SK-N-SH treated with all-trans-retinoic acid at 6 μM for 48 hours (cell line): ENCODE measurements around the gene KMT2D.

ENCODE experiments used
- ATAC-seq: fragments of 200-7000 bp; cut with Tn5 transposase; 3 replicates; pipeline ENCODE4 v1.9.1; 2020; ENCODE audit warnings: mild to moderate bottlenecking, moderate library complexity
- ARNTL ChIP-seq: fragments of 450-650 bp; formaldehyde crosslinking; IDR thresholded peaks from 2 replicates; pipeline ENCODE4 v1.5.0; 2020; ENCODE audit warnings: low read depth, mild to moderate bottlenecking, moderate library complexity, borderline replicate concordance
- BACH2 ChIP-seq: fragments of 250-450 bp; sonication (Bioruptor Pico); IDR thresholded peaks from 2 replicates; pipeline ENCODE4 v1.9.0; 2021; ENCODE audit warnings: mild to moderate bottlenecking, borderline replicate concordance
- CSDC2 ChIP-seq: fragments of 250-450 bp; sonication (Bioruptor Pico); IDR thresholded peaks from 2 replicates; pipeline ENCODE4 v1.5.0; 2020; ENCODE audit warnings: mild to moderate bottlenecking, moderate library complexity
- GLIS3 ChIP-seq: fragments of 250-450 bp; sonication (Bioruptor Pico); IDR thresholded peaks from 2 replicates; pipeline ENCODE4 v1.5.0; 2020; ENCODE audit warnings: mild to moderate bottlenecking, moderate library complexity
- ISL1 ChIP-seq: fragments of 250-450 bp; sonication (Bioruptor Pico); IDR thresholded peaks from 2 replicates; pipeline ENCODE4 v2.1.2; 2022; ENCODE audit warnings: mild to moderate bottlenecking, moderate library complexity
- PPARA ChIP-seq: fragments of 250-450 bp; sonication (Bioruptor Pico); IDR thresholded peaks from 2 replicates; pipeline ENCODE4 v1.5.0; 2020; ENCODE audit warnings: mild to moderate bottlenecking, borderline replicate concordance
- RARB ChIP-seq: fragments of 250-450 bp; sonication (Bioruptor Pico); IDR thresholded peaks from 2 replicates; pipeline ENCODE4 v1.8.0; 2021; ENCODE audit warnings: mild to moderate bottlenecking, moderate library complexity
- TCF4 ChIP-seq: fragments of 250-450 bp; sonication (Bioruptor Pico); IDR thresholded peaks from 2 replicates; pipeline ENCODE4 v1.8.0; 2021; ENCODE audit warnings: mild to moderate bottlenecking, moderate library complexity, borderline replicate concordance
- TOX ChIP-seq: fragments of 250-450 bp; sonication (Bioruptor Pico); IDR thresholded peaks from 2 replicates; pipeline ENCODE4 v1.8.0; 2021; ENCODE audit warnings: mild to moderate bottlenecking, moderate library complexity, borderline replicate concordance
- ZC3H10 ChIP-seq: fragments of 250-450 bp; sonication (Bioruptor Pico); IDR thresholded peaks from 2 replicates; pipeline ENCODE4 v1.5.1; 2021; ENCODE audit warnings: mild to moderate bottlenecking, moderate library complexity
- ZFP3 ChIP-seq: fragments of 250-450 bp; sonication (Bioruptor Pico); IDR thresholded peaks from 2 replicates; pipeline ENCODE4 v1.5.0; 2020; ENCODE audit warnings: mild to moderate bottlenecking, moderate library complexity
- ZNF565 ChIP-seq: fragments of 450-650 bp; formaldehyde crosslinking; conservative IDR thresholded peaks from 2 replicates; pipeline ENCODE4 v1.5.0; 2020; ENCODE audit warnings: low read depth, mild to moderate bottlenecking, moderate library complexity
- ZNF8 ChIP-seq: fragments of 450-650 bp; formaldehyde crosslinking; IDR thresholded peaks from 2 replicates; pipeline ENCODE4 v1.5.0; 2020; ENCODE audit warnings: mild to moderate bottlenecking, moderate library complexity
- TF ChIP-seq, protein P1 (sequence below): fragments of 250-450 bp; sonication (Bioruptor Pico); IDR thresholded peaks from 2 replicates; pipeline ENCODE4 v1.5.0; 2020; ENCODE audit warnings: mild to moderate bottlenecking, moderate library complexity
- TF ChIP-seq, protein P2 (sequence below): fragments of 250-450 bp; sonication (Bioruptor Pico); IDR thresholded peaks from 2 replicates; pipeline ENCODE4 v1.8.0; 2020; ENCODE audit warnings: mild to moderate bottlenecking, moderate library complexity, borderline replicate concordance
- TF ChIP-seq, protein P3 (sequence below): fragments of 250-450 bp; sonication (Bioruptor Pico); IDR thresholded peaks from 2 replicates; pipeline ENCODE4 v1.5.1; 2020; ENCODE audit warnings: low read depth, mild to moderate bottlenecking, moderate library complexity
- TF ChIP-seq, protein P4 (sequence below): fragments of 250-450 bp; sonication (Bioruptor Pico); IDR thresholded peaks from 2 replicates; pipeline ENCODE4 v1.5.1; 2021; ENCODE audit warnings: mild to moderate bottlenecking, moderate library complexity

Gene KMT2D

DNA sequence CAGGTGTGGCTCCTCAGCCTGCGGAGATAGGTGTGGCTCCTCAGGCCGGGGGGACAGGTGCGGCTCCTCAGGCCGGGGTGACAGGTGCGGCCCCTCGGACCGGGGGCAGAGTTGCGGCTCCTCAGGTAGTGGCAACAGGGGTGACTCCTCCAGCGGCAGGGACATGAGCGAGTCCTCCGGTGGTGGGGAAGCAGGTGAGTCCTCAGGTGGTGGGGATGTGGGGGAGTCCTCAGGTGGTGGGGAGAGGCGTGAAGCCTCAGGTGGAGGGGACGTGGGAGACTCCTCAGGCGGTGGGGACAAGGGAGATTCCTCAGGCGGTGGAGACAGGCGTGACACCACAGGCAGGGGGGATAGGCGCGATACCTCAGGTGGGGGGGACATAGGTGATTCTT lies 9.2 kb downstream of the KMT2D start:
- ATAC-seq = no peak
- TF ChIP-seq ZFP3 (CRISPR knock-in tag) = no peak
- TF ChIP-seq ZNF565 = no peak
- no peak for TF ChIP-seq ISL1
- TF ChIP-seq ZC3H10 (CRISPR knock-in tag) = no peak
- TF ChIP-seq RARB (CRISPR knock-in tag) = no peak

DNA sequence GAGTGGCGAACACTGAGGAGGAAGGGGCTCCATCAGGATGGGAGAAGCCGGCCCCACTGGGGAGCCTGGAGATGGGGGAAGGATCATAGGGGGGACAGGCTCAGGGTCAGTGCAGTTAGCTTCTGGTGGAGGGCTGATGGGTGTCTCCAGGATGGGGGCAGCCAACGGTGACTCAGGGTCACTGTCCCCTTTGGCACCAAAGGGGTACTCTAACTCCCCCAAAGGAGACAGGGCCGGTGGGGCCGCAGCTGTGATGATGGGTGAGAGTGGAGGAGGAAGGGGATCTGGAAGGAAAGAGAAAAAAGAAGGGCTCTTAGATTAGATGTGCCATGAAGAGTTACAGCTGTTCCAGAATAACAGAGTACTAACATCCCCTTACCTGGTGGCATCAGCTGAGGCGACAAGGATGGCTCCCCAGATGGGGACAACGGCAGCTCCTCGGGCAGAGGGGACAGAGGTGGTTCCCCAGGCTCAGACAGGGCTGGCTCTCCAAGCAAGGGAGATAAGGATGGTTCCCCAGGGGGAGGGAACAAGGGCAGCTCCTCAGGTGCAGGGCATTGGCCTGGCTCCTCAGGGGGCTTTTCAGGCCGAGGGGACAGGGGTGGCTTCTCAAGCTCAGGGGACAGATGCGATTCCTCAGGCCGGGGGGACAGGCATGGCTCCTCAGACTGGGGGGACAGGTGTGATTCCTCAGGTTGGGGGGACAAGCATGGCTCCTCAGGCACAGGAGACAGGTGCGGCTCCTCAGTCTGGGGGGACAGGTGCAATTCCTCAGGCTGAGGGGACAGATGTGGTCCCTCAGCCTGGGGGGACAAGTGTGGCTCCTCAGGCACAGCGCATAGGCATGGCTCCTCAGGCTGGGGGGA lies 9.9 kb downstream of the KMT2D start:
- no peak for TF ChIP-seq TCF4 (CRISPR knock-in tag)
- no peak for TF ChIP-seq ZC3H10 (CRISPR knock-in tag)
- no peak for TF ChIP-seq BACH2 (CRISPR knock-in tag)
- TF ChIP-seq, protein P1, sequence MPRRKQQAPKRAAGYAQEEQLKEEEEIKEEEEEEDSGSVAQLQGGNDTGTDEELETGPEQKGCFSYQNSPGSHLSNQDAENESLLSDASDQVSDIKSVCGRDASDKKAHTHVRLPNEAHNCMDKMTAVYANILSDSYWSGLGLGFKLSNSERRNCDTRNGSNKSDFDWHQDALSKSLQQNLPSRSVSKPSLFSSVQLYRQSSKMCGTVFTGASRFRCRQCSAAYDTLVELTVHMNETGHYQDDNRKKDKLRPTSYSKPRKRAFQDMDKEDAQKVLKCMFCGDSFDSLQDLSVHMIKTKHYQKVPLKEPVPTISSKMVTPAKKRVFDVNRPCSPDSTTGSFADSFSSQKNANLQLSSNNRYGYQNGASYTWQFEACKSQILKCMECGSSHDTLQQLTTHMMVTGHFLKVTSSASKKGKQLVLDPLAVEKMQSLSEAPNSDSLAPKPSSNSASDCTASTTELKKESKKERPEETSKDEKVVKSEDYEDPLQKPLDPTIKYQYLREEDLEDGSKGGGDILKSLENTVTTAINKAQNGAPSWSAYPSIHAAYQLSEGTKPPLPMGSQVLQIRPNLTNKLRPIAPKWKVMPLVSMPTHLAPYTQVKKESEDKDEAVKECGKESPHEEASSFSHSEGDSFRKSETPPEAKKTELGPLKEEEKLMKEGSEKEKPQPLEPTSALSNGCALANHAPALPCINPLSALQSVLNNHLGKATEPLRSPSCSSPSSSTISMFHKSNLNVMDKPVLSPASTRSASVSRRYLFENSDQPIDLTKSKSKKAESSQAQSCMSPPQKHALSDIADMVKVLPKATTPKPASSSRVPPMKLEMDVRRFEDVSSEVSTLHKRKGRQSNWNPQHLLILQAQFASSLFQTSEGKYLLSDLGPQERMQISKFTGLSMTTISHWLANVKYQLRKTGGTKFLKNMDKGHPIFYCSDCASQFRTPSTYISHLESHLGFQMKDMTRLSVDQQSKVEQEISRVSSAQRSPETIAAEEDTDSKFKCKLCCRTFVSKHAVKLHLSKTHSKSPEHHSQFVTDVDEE (CRISPR knock-in tag) = no peak
- no peak for TF ChIP-seq ZNF565
- no peak for TF ChIP-seq GLIS3 (CRISPR knock-in tag)
- no peak for ATAC-seq

DNA sequence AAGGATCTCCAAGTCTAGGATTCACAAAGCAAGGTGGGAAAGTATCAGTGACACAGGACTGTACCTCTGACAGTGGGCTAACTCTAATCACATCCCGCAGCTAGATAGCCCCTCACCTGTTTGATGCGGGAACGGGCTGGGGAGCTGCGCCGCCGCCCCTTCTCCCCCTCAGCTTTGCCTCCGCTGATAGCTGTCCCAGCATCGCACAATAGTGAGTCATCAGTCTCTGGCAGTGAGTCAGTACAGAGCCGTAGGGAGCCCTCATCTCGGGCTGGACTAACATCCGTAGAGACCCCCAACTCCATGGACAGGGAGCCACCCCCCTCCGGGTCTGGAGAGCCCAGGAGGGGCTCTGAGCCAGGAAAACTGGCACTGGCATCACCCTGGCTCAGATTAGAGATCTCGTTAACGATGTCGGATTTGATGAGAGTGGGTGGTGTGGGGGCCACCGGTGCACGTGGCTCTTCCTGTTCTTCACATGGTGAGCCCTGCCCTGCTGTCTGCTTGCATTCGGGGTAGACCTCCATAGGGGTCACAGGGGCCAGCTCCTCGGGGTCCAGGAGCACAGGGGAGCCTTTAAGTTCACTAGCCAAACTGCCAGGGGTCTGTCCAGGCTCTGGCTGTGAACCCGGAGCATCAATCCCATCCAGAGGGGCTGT lies 10.9 kb downstream of the KMT2D start:
- peak; percentile 95 for ATAC-seq
- TF ChIP-seq, protein P2, sequence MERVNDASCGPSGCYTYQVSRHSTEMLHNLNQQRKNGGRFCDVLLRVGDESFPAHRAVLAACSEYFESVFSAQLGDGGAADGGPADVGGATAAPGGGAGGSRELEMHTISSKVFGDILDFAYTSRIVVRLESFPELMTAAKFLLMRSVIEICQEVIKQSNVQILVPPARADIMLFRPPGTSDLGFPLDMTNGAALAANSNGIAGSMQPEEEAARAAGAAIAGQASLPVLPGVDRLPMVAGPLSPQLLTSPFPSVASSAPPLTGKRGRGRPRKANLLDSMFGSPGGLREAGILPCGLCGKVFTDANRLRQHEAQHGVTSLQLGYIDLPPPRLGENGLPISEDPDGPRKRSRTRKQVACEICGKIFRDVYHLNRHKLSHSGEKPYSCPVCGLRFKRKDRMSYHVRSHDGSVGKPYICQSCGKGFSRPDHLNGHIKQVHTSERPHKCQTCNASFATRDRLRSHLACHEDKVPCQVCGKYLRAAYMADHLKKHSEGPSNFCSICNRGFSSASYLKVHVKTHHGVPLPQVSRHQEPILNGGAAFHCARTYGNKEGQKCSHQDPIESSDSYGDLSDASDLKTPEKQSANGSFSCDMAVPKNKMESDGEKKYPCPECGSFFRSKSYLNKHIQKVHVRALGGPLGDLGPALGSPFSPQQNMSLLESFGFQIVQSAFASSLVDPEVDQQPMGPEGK (CRISPR knock-in tag) = 0 out of 2 replicates have a peak, but pooled peaks have one; percentile 20
- TF ChIP-seq, protein P3, sequence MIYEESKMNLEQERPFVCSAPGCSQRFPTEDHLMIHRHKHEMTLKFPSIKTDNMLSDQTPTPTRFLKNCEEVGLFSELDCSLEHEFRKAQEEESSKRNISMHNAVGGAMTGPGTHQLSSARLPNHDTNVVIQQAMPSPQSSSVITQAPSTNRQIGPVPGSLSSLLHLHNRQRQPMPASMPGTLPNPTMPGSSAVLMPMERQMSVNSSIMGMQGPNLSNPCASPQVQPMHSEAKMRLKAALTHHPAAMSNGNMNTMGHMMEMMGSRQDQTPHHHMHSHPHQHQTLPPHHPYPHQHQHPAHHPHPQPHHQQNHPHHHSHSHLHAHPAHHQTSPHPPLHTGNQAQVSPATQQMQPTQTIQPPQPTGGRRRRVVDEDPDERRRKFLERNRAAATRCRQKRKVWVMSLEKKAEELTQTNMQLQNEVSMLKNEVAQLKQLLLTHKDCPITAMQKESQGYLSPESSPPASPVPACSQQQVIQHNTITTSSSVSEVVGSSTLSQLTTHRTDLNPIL (CRISPR knock-in tag) = no peak
- no peak for TF ChIP-seq TOX (CRISPR knock-in tag)
- no peak for TF ChIP-seq ZNF8 (CRISPR knock-in tag)
- TF ChIP-seq CSDC2 (CRISPR knock-in tag) = no peak
- no peak for TF ChIP-seq ZNF565

DNA sequence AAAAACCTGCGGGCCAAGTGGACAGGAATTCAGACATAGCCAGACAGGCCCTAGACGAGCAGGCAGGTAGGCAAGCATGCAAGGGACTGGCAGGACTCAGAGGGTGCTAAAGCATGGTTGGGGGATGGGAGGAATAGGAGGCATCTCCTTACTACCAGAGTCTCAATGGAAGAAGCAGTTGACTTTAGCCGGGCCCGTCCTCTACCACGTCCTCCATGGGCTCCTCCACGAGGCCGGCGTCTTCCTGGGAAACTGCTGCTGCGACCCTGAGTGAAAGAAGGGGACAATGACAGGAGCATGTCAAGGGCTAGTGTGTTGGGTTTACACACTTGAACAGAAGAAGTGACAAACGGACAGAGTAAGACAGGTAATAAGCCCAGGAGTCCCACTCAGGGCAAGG lies 11.6 kb downstream of the KMT2D start:
- TF ChIP-seq ARNTL (CRISPR knock-in tag) = no peak
- no peak for TF ChIP-seq ZNF565
- no peak for TF ChIP-seq TOX (CRISPR knock-in tag)
- TF ChIP-seq TCF4 (CRISPR knock-in tag) = no peak
- no peak for TF ChIP-seq PPARA (CRISPR knock-in tag)
- TF ChIP-seq, protein P4, sequence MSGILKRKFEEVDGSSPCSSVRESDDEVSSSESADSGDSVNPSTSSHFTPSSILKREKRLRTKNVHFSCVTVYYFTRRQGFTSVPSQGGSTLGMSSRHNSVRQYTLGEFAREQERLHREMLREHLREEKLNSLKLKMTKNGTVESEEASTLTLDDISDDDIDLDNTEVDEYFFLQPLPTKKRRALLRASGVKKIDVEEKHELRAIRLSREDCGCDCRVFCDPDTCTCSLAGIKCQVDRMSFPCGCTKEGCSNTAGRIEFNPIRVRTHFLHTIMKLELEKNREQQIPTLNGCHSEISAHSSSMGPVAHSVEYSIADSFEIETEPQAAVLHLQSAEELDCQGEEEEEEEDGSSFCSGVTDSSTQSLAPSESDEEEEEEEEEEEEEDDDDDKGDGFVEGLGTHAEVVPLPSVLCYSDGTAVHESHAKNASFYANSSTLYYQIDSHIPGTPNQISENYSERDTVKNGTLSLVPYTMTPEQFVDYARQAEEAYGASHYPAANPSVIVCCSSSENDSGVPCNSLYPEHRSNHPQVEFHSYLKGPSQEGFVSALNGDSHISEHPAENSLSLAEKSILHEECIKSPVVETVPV (CRISPR knock-in tag) = no peak
- ATAC-seq = no peak
